Measurements from ENCODE around the gene MATN1. TPM values are rescaled to one million over a fixed set of nuclear protein-coding genes. Genes with fewer than 3 reads are reported as not detected.

The MATN1 gene
- total RNA-seq, 1 donor from 2014 or later: not detected

- no peak for DNase-seq (ENCODE audit: low read depth)
Measured at GRCh38 chr1:30745834-30746208, 22.4 kb upstream of the MATN1 start.

- DNase-seq (ENCODE audit: low read depth): no peak
Measured at GRCh38 chr1:30745156-30745833, 21.9 kb upstream of the MATN1 start.

GRCh38 chr1:30744060-30744756, 20.8 kb upstream of the MATN1 start:
- DNase-seq (ENCODE audit: low read depth): no peak

- no peak for DNase-seq (ENCODE audit: low read depth)
Measured at GRCh38 chr1:30743584-30744059, 20.2 kb upstream of the MATN1 start.

- DNase-seq (ENCODE audit: low read depth): no peak
Measured at GRCh38 chr1:30742963-30743559, 19.7 kb upstream of the MATN1 start.

GRCh38 chr1:30742300-30742962, 19.0 kb upstream of the MATN1 start:
- DNase-seq (ENCODE audit: low read depth): no peak

- DNase-seq (ENCODE audit: low read depth): no peak
Measured at GRCh38 chr1:30741239-30741894, 18.0 kb upstream of the MATN1 start.

- DNase-seq (ENCODE audit: low read depth): no peak
Measured at GRCh38 chr1:30740251-30741238, 17.2 kb upstream of the MATN1 start.

- DNase-seq (ENCODE audit: low read depth): no peak
Measured at GRCh38 chr1:30739601-30740000, 16.2 kb upstream of the MATN1 start.

GRCh38 chr1:30738715-30739559, 15.6 kb upstream of the MATN1 start:
- no peak for DNase-seq (ENCODE audit: low read depth)

- DNase-seq (ENCODE audit: low read depth): no peak
Measured at GRCh38 chr1:30738040-30738714, 14.8 kb upstream of the MATN1 start.

GRCh38 chr1:30737357-30738039, 14.1 kb upstream of the MATN1 start:
- no peak for DNase-seq (ENCODE audit: low read depth)

- DNase-seq (ENCODE audit: low read depth): no peak
Measured at GRCh38 chr1:30735668-30736498, 12.5 kb upstream of the MATN1 start.

GRCh38 chr1:30735124-30735523, 11.7 kb upstream of the MATN1 start:
- no peak for DNase-seq (ENCODE audit: low read depth)

- no peak for DNase-seq (ENCODE audit: low read depth)
Measured at GRCh38 chr1:30734580-30734979, 11.2 kb upstream of the MATN1 start.

- no peak for DNase-seq (ENCODE audit: low read depth)
Measured at GRCh38 chr1:30734106-30734505, 10.7 kb upstream of the MATN1 start.

GRCh38 chr1:30733493-30733892, 10.1 kb upstream of the MATN1 start:
- DNase-seq (ENCODE audit: low read depth): peak; percentile 55

All from myocyte (in vitro differentiated cells).